WTC11 (cell line): Measurements from ENCODE around the gene ZNF598. TPM values are rescaled to one million over a fixed set of nuclear protein-coding genes. Genes with fewer than 3 reads are reported as not detected.
A peak's percentile ranks its signal among the peaks of the same experiment; 100 is the strongest.
"Not testable (repeated sequence)": the region's sequence is repeated elsewhere in the genome, so short reads cannot be mapped to it uniquely, and the experiment has no call there.

Experiments used
- ATAC-seq: fragments of 200-7000 bp; cut with Tn5 transposase; 2 replicates; pipeline ENCODE4 v1.10.0; 2021; ENCODE audit warnings: mild to moderate bottlenecking, moderate library complexity
- CTCF ChIA-PET: fragments of 300-600 bp; sonication (Branson Sonifier 250); formaldehyde crosslinking; loops from one replicate; lab custom pipeline; 2021; ENCODE audit warnings: antibody characterized with exemption; lab: Charles Lee
- POLR2A ChIA-PET: fragments of 350-600 bp; sonication (Branson Sonifier 250); formaldehyde crosslinking; loops from one replicate; lab custom pipeline; 2021; ENCODE audit warnings: antibody characterized with exemption; lab: Charles Lee
- DNase-seq: peaks from one replicate; pipeline ENCODE4 v3.0.0; 2021; ENCODE audit warnings: low spot score
- H3K27ac Mint-ChIP-seq: 2 replicates; pipeline ENCODE4 v1.8.0; 2021; ENCODE audit warnings: mixed read lengths
- H3K27me3 Mint-ChIP-seq: 2 replicates; pipeline ENCODE4 v1.8.0; 2021; ENCODE audit warnings: low read depth, mild to moderate bottlenecking, moderate library complexity, mixed read lengths
- H3K36me3 Mint-ChIP-seq: 2 replicates; pipeline ENCODE4 v1.8.0; 2021; ENCODE audit warnings: mixed read lengths
- H3K4me1 Mint-ChIP-seq: 2 replicates; pipeline ENCODE4 v1.8.0; 2022; ENCODE audit warnings: mixed read lengths
- H3K4me3 Mint-ChIP-seq: 2 replicates; pipeline ENCODE4 v1.8.0; 2021; ENCODE audit warnings: mild to moderate bottlenecking, moderate library complexity, mixed read lengths
- H3K9me3 Mint-ChIP-seq: 2 replicates; pipeline ENCODE4 v1.8.0; 2021; ENCODE audit warnings: mixed read lengths
- CREM ChIP-seq: sonication (generic); formaldehyde crosslinking; IDR thresholded peaks from 2 replicates; pipeline ENCODE4 v1.8.1; 2022; ENCODE audit warnings: mild to moderate bottlenecking, missing genetic modification reagents, moderate library complexity
- GABPB1 ChIP-seq: sonication (generic); formaldehyde crosslinking; IDR thresholded peaks from 2 replicates; pipeline ENCODE4 v1.8.1; 2023; ENCODE audit warnings: mild to moderate bottlenecking, missing genetic modification reagents
- HMGXB4 ChIP-seq: sonication (generic); formaldehyde crosslinking; IDR thresholded peaks from 2 replicates; pipeline ENCODE4 v1.8.1; 2023; ENCODE audit warnings: mild to moderate bottlenecking, moderate library complexity, missing genetic modification reagents
- IRF1 ChIP-seq: sonication (generic); formaldehyde crosslinking; IDR thresholded peaks from 2 replicates; pipeline ENCODE4 v1.8.0; 2023; ENCODE audit warnings: missing genetic modification reagents
- OVOL2 ChIP-seq: fragments of 250-450 bp; sonication (Bioruptor Pico); IDR thresholded peaks from 2 replicates; pipeline ENCODE4 v1.9.0; 2021; ENCODE audit warnings: mild to moderate bottlenecking, borderline replicate concordance
- RELA ChIP-seq: sonication (generic); formaldehyde crosslinking; IDR thresholded peaks from 2 replicates; pipeline ENCODE4 v1.8.1; 2022; ENCODE audit warnings: missing genetic modification reagents, mild to moderate bottlenecking, borderline replicate concordance
- ZBTB43 ChIP-seq: sonication (generic); formaldehyde crosslinking; IDR thresholded peaks from 2 replicates; pipeline ENCODE4 v1.8.1; 2023; ENCODE audit warnings: mild to moderate bottlenecking, missing genetic modification reagents
- ZNF263 ChIP-seq: sonication (generic); formaldehyde crosslinking; IDR thresholded peaks from 2 replicates; pipeline ENCODE4 v1.8.1; 2022; ENCODE audit warnings: low read depth, mild to moderate bottlenecking, moderate library complexity, missing genetic modification reagents
- total RNA-seq: library from RNA; stranded (reverse); gene quantifications from 3 replicates; pipeline ENCODE4 v1.2.3, GENCODE V29; 2021

Gene ZNF598
- total RNA-seq, 1 experiment from 2014 or later: 66.4 TPM

- TF ChIP-seq GABPB1 (peak; percentile 80), RELA (CRISPR knock-in tag) (no peak)
- CTCF ChIA-PET: interaction anchor here (1.5 to 6.5 kb wide), 4 partner anchors 11 to 69 kb away, joined by 6 to 82 read pairs (median 8); no protein-coding TSS in a partner anchor
- no peaks in the 10 kb centered on the region for H3K9me3 Mint-ChIP-seq
- POLR2A ChIA-PET: no interaction called here
- peaks cover 2% of the 10 kb centered on the region for H3K4me1 Mint-ChIP-seq
- ATAC-seq: no peak
- H3K27me3 Mint-ChIP-seq: peaks cover 42% of the 10 kb centered on the region
- H3K27ac Mint-ChIP-seq: no peak overlapping the region
- H3K4me3 Mint-ChIP-seq: no peak overlapping the region
- no peak for DNase-seq
- no peaks in the 10 kb centered on the region for H3K36me3 Mint-ChIP-seq
Measured at GRCh38 chr16:2015117-2015946, 5.7 kb upstream of the ZNF598 start.

- no peak for TF ChIP-seq OVOL2 (CRISPR knock-in tag)
- no peak for TF ChIP-seq ZBTB43 (CRISPR knock-in tag)
- Mint-ChIP-seq H3K36me3 (peaks cover 3% of the 10 kb centered on the region; the same call in 1 of the 2 replicates), H3K4me1 (peaks cover 9% of the 10 kb centered on the region), H3K9me3 (no peaks in the 10 kb centered on the region), H3K4me3 (no peak overlapping the region), H3K27ac (no peak overlapping the region), H3K27me3 (peaks cover 26% of the 10 kb centered on the region)
- ChIA-PET POLR2A (no interaction called here), CTCF (interaction anchor here (0.5 to 6.5 kb wide), 4 partner anchors 9 to 21 kb away, joined by 3 to 82 read pairs (median 4); no protein-coding TSS in a partner anchor)
- DNase-seq (no peak), ATAC-seq (no peak)
Measured at GRCh38 chr16:2013527-2013926, 3.9 kb upstream of the ZNF598 start.

GRCh38 chr16:2011726-2012125 lies 2.1 kb upstream of the ZNF598 start:
- H3K4me3 Mint-ChIP-seq, H3K27ac Mint-ChIP-seq, H3K36me3 Mint-ChIP-seq, H3K9me3 Mint-ChIP-seq, DNase-seq, H3K27me3 Mint-ChIP-seq, ATAC-seq, POLR2A ChIA-PET: not testable (repeated sequence)
- H3K4me1 Mint-ChIP-seq: peaks cover 22% of the 10 kb centered on the region
- CTCF ChIA-PET: interaction anchor here (0.6 to 6.5 kb wide), 5 partner anchors 7 to 504 kb away, joined by 3 to 82 read pairs (median 4); no protein-coding TSS in a partner anchor

- POLR2A ChIA-PET: no interaction called here
- Mint-ChIP-seq H3K36me3 (peaks cover 5% of the 10 kb centered on the region; the same call in 1 of the 2 replicates), H3K4me3 (peak overlapping the region; percentile 71), H3K27me3 (no peaks in the 10 kb centered on the region), H3K27ac (no peak overlapping the region), H3K4me1 (peaks cover 39% of the 10 kb centered on the region), H3K9me3 (no peaks in the 10 kb centered on the region)
- CTCF ChIA-PET: interaction anchor here (0.6 to 1.8 kb wide), 3 partner anchors 81 to 133 kb away, joined by 3 to 6 read pairs (median 4); no protein-coding TSS in a partner anchor
- no peak for DNase-seq
- ATAC-seq: no peak
- TF ChIP-seq CREM (CRISPR knock-in tag): peak; percentile 19; the same call in 1 of the 2 replicates
- peak; percentile 36; the same call in 1 of the 2 replicates for TF ChIP-seq HMGXB4 (CRISPR knock-in tag)
- TF ChIP-seq IRF1: no peak
Measured at GRCh38 chr16:2009164-2009711, 383 bp downstream of the ZNF598 start.

- TF ChIP-seq IRF1 (0 out of 2 replicates have a peak, but pooled peaks have one; percentile 31), ZNF263 (CRISPR knock-in tag) (no peak)
- Mint-ChIP-seq H3K36me3 (peaks cover 5% of the 10 kb centered on the region; the same call in 1 of the 2 replicates), H3K9me3 (no peaks in the 10 kb centered on the region), H3K4me3 (peak overlapping the region; percentile 71), H3K4me1 (peaks cover 39% of the 10 kb centered on the region), H3K27ac (peak overlapping the region; percentile 4; the same call in 1 of the 2 replicates), H3K27me3 (no peaks in the 10 kb centered on the region)
- CTCF ChIA-PET: interaction anchor here (0.6 to 1.8 kb wide), 3 partner anchors 82 to 133 kb away, joined by 3 to 6 read pairs (median 4); no protein-coding TSS in a partner anchor
- ATAC-seq (no peak), DNase-seq (no peak)
- POLR2A ChIA-PET: no interaction called here
Measured at GRCh38 chr16:2008631-2009163, 924 bp downstream of the ZNF598 start.
